Epithelial cell of alveolus of lung (primary cell): ENCODE measurements around the gene SIAH1. TPM values are rescaled to one million over a fixed set of nuclear protein-coding genes. Genes with fewer than 3 reads are reported as not detected.

Source experiments
- total RNA-seq: library from RNA; depleted of rRNA; stranded (reverse); fragments of >200 nt; gene quantifications from 2 replicates; pipeline ENCODE4 v1.2.1, GENCODE V29; 2015

The SIAH1 gene, protein sequence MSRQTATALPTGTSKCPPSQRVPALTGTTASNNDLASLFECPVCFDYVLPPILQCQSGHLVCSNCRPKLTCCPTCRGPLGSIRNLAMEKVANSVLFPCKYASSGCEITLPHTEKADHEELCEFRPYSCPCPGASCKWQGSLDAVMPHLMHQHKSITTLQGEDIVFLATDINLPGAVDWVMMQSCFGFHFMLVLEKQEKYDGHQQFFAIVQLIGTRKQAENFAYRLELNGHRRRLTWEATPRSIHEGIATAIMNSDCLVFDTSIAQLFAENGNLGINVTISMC
- 21.1 and 27.9 TPM in 2 replicates for total RNA-seq

GRCh38 chr16:48385253-48386150 lies at the start of gene SIAH1:
SIAH1 (minus strand) TSS chr16:48385413; CDS start chr16:48362428, 22,985 bp downstream.

Other genes starting within 250 kb of the SIAH1 start
- not detected in 2 replicates for gene ABCC12, start 229.4 kb downstream of the SIAH1 start, total RNA-seq
- gene LONP2, start 141.1 kb downstream of the SIAH1 start, total RNA-seq = 33.0 and 38.4 TPM in 2 replicates
- gene ABCC11, start 137.9 kb downstream of the SIAH1 start, total RNA-seq = not detected in 2 replicates
- gene N4BP1, start 224.8 kb upstream of the SIAH1 start, total RNA-seq = 13.5 and 16.2 TPM in 2 replicates